Raji (cell line): ENCODE data around the gene WBP4.

Experiments
- POLR2A ChIP-seq: IDR thresholded peaks from 2 replicates; pipeline ENCODE4 v1.6.1; 2011; ENCODE audit warnings: low read depth, low read length, control low read depth; ENCODE audit not compliant: insufficient read depth

The WBP4 gene

DNA sequence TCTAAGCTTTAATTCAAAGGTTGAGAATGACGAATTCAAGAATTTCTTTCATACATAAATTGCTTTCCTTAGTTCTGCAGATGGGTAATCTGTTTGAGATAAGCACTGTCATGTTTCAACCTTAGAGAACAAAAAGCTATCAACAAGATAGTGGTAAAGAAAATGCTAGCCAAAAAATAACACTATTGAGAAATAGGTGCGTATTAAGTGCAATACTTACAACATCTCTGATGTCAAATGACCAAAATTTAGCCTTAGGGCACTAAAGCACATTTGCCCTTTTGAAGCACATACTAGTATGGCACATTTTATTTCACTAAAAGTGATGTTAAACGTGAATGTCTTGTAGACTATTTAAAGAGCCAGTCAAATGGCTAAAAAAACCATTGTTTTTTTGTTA lies 66.4 kb downstream of the WBP4 start:
- TF ChIP-seq POLR2A: no peak

DNA sequence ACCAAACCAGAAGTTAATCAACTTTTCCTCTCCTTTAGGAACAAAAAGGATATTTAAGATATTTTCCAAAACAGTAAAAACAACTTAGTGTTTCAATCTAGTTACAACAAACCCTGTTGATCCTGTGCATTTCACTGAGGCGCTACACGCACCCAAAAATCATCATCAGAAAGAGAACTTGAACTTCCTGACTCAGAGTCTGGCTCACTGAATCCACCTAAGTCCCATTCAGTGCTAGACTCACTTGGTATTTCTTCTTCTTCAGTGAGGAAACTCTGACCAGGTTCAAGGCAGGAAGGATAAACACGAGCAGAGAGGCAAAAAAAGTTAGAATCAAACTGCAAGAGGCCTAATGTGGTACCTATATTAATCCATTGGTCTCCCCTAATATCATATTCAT lies 69.0 kb downstream of the WBP4 start:
- TF ChIP-seq POLR2A: no peak

DNA sequence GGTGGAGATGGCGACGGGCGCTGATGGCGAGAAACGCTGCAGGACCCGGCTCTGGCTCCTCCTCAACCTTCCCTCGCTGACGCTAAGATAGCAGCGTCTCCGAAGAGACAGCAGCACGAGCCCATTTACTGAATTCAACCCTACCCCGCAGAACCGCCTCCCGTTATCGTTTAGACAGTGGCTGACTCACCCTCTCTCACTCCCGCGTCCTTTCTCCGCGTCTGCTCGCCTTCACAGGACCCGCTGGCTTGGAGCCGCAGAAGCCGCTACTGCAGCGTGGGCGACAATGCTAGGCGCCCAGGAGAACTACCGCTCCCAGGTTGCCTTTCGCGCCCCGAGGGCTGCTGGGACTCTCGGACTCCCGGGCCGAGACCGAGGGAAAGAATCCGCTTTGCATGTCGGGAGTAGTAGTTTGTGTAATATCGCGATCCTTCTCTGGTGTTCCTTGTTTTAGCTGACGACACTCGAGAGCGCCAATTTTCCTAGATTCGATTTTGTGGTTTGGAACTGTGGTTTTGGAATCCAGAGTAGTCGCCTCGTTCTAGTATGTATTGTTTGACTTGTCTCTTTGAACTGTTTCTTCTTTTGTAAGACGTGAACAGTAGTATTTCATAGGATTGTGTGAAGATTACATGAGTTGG lies 71.3 kb downstream of the WBP4 start, which contains the start of gene KBTBD6:
Gene KBTBD6 (minus strand): TSS at position 291 of the 641 bp plus-strand sequence. CDS start 291 bp downstream, outside the sequence.
- TF ChIP-seq POLR2A: peak; percentile 78
